GM12864 (cell line): Measurements from ENCODE around the gene MED27.

Experiments
- DNase-seq: peaks from one replicate; pipeline ENCODE4 v3.0.0-alpha.2; 2011; ENCODE audit warnings: low read depth
- H3K4me3 ChIP-seq: 2 replicates; pipeline ENCODE4 v1.5.1; 2011; ENCODE audit warnings: mild to moderate bottlenecking, low read depth, low read length, control low read depth
- TF ChIP-seq, protein P1 (sequence below): IDR thresholded peaks from 2 replicates; pipeline ENCODE4 v1.5.1; 2011; ENCODE audit warnings: low read depth, mild to moderate bottlenecking, moderate library complexity, low read length, control low read depth, inconsistent platforms; ENCODE audit errors: missing control alignments

The MED27 gene

DNA sequence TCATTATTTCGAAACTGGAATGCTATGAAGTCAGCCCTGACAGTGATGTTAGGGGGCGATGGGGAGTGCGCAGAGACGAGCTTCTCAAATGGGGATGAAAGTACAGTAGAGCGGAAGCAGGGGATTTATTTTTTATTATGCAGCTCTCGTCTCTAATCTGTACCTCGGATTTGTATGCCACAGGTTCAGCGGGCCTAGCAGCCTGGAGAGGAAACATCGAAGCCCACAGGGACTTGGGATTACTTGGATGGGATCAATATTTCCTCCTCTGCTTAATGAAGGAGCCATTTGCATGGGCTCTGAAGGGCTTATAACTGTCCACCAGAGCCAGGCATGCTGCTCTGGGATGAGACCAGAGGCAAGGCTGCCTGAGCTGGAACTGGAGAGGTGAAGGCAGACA is 206.3 kb downstream of the MED27 start:
- no peak overlapping the region for H3K4me3 ChIP-seq
- TF ChIP-seq, protein P1, sequence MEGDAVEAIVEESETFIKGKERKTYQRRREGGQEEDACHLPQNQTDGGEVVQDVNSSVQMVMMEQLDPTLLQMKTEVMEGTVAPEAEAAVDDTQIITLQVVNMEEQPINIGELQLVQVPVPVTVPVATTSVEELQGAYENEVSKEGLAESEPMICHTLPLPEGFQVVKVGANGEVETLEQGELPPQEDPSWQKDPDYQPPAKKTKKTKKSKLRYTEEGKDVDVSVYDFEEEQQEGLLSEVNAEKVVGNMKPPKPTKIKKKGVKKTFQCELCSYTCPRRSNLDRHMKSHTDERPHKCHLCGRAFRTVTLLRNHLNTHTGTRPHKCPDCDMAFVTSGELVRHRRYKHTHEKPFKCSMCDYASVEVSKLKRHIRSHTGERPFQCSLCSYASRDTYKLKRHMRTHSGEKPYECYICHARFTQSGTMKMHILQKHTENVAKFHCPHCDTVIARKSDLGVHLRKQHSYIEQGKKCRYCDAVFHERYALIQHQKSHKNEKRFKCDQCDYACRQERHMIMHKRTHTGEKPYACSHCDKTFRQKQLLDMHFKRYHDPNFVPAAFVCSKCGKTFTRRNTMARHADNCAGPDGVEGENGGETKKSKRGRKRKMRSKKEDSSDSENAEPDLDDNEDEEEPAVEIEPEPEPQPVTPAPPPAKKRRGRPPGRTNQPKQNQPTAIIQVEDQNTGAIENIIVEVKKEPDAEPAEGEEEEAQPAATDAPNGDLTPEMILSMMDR = no peak
- no peak for DNase-seq

- DNase-seq = no peak
- TF ChIP-seq, protein P1 = no peak
- no peak overlapping the region for H3K4me3 ChIP-seq
Observed at GRCh38 chr9:131872702-131873101, 207.0 kb downstream of the MED27 start.

DNA sequence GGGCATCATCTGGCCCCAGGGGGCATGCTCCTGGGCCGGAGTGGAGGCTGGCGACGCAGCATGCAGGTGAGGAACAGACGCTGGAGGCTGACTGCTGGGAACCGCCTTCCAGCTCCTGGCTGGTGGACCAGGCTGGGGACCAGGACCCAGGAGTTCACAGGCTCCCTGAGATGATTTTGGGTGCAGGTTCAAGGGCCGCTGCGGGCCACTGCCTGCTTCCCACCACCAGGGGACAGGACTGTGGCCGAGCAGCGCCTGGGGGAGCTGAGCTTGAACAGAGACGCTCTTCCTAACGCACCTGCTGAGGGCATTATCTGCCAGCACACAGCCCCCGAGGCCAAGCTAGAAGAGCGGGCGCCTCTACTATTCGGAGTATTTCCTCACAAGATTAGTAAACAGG is 207.7 kb downstream of the MED27 start:
- TF ChIP-seq, protein P1 = peak; percentile 24

DNA sequence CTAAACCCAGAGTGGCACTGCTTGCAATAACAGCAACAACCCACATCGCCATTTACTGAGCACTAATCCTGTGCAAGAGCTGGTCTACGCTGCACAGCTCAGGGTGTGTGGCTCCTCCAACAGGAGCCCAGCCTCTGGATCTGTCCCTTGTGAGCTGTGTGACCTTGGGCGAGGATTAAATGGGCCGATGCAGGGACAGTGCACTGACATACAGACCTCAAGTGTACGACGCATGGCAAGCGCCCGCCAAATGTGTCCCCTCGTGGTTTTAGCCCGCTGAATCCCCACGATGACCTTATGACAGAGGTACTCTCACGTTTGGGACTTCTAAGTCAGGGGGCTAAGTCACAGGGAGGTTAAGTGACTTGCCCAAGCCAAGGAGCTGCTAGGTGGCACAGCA is 209.5 kb downstream of the MED27 start:
- DNase-seq = no peak
- no peak overlapping the region for H3K4me3 ChIP-seq
- TF ChIP-seq, protein P1 = no peak

More for the DNA sequence above, 207.7 kb downstream of the MED27 start:
- no peak for DNase-seq
- no peak overlapping the region for H3K4me3 ChIP-seq

DNA sequence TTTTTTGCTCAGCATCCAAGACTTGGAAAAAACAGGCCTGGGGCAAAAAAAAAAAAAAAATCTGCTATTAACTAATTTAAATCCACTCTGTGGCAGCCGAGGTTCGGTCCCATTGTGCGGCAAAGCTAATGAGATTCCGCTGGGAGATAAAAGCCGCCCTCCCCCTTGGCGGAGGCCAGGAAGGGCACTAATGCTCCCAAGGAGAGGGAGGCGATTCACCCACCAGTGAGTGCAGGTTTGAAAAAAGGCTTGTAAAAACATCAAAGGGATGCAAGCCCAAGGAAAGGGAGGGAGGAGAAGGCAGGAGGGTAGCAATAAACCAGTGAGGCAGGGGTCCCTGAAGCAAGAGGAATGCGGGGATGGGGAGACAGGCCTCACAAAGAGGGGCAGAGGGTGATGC is 210.3 kb downstream of the MED27 start:
- DNase-seq = no peak

GRCh38 chr9:131868766-131869165 is 210.9 kb downstream of the MED27 start:
- no peak overlapping the region for H3K4me3 ChIP-seq
- TF ChIP-seq, protein P1 = no peak
- no peak for DNase-seq

More for the DNA sequence above, 210.3 kb downstream of the MED27 start:
- H3K4me3 ChIP-seq = no peak overlapping the region
- TF ChIP-seq, protein P1 = no peak

- TF ChIP-seq, protein P1 = no peak
- DNase-seq = no peak
- no peak overlapping the region for H3K4me3 ChIP-seq
Observed at GRCh38 chr9:131867611-131868192, 212.0 kb downstream of the MED27 start.
